GM12892 (cell line): ENCODE data around the gene MTMR1.

Source experiments
- POLR2A ChIP-seq: IDR thresholded peaks from 2 replicates; pipeline ENCODE4 v1.6.1; 2011; ENCODE audit warnings: low read depth, low read length, control low read depth
- TAF1 ChIP-seq: IDR thresholded peaks from 2 replicates; pipeline ENCODE4 v1.6.1; 2011; ENCODE audit warnings: low read depth, mild to moderate bottlenecking, control low read depth, low read length, borderline replicate concordance

DNA sequence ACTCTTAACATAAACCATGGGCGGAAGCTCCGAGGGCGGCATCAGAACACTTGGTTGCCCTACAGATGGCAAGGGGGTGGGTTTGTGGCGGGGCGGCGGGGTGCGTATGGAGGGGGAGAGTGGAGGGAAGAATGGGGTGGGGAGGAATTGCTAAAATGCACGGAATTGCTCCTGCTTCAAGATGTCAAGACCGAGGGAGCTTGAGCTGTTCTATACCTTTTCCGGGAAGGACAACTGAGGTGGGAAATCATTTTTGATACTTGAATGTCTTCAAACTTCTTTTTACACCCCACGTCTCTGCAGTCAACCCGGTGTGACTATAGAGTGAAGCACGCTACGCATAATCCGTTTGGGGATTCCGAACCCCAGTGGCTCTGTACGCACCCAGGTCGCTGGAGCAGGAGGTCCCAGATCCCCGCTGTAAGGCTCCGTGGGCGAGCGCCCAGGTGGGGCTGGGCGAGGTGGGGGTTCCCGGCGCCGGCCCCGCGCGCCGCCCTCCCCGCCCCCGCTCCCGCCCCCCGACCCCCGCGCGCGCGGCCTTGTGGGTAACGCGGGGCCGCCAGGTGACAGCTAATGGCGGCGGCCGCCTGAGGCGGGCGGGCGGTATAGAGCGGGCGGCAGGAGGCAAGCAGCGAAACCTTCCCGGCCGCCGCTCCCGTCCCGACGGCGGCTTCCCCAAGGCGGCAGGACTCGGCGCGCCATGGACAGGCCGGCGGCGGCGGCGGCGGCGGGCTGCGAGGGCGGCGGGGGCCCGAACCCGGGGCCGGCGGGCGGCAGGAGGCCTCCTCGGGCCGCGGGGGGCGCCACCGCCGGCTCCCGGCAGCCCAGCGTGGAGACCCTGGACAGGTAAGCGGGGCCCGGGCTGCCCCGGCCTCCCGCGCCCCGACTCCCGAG is at the start of gene MTMR1:
- TF ChIP-seq POLR2A (peak; percentile 57), TAF1 (peak; percentile 67; the same call in 1 of the 2 replicates)
